ENCODE data around the gene UPF3A. TPM values are rescaled to one million over a fixed set of nuclear protein-coding genes. Genes with fewer than 3 reads are reported as not detected.
"Not testable (repeated sequence)": the region's sequence is repeated elsewhere in the genome, so short reads cannot be mapped to it uniquely, and the experiment has no call there.

Gene UPF3A
- total RNA-seq, 6 experiments from 2014 or later, result 10.6 to 24.3 (median 14.8) TPM

DNA sequence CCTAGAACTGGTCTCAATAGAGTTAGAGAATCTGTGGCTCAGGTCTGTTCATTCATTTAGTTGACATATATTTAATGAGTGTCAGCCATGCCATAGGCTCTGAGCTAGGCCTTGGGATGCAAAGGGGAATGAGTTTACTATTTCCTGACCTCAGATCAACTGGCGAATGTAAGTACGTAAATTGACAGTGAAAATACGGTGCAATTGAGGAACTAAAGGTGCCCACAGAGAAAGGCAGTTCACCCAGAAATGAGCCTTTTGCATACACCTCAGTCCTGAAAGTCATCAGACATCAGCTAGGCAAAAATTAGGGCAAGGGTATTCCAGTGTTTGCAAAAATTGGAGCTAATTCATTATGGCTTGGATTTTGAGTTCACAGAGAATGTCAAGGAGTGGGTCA is 20.6 kb upstream of the UPF3A start:
- WGBS (ENCODE audit: insufficient coverage, low coverage, low lambda C conversion rate, missing lambda C conversion rate), result 83% methylated on average over 3 of the region's 3 CpGs
- Histone ChIP-seq H3K36me3 (peaks cover 5 to 95% (median 49%) of the 10 kb centered on the region in 4 donors), H3K4me1 (no peaks in the 10 kb centered on the region), H3K27me3 (no peaks in the 10 kb centered on the region), H3K27ac (no peak overlapping the region), H3K4me3 (no peak overlapping the region), H3K9me3 (no peaks in the 10 kb centered on the region)
- TF ChIP-seq CTCF (IDR thresholded peaks at IDR 0.05) (no peak), POLR2A (IDR thresholded peaks at IDR 0.05) (no peak)
- DNase-seq (no peak), ATAC-seq (no peak)
- intact Hi-C loops (cut with DNase I), result no loop called here

GRCh38 chr13:114261328-114261965 is 20.0 kb upstream of the UPF3A start:
- Histone ChIP-seq H3K27me3 (no peaks in the 10 kb centered on the region), H3K36me3 (peaks cover 5 to 95% (median 53%) of the 10 kb centered on the region in 4 donors), H3K9me3 (no peaks in the 10 kb centered on the region), H3K27ac (no peak overlapping the region), H3K4me1 (no peaks in the 10 kb centered on the region), H3K4me3 (no peak overlapping the region)
- intact Hi-C loops (cut with DNase I), result no loop called here
- WGBS (ENCODE audit: insufficient coverage, low coverage, low lambda C conversion rate, missing lambda C conversion rate), result 79% methylated on average over 3 of the region's 3 CpGs
- no peak for TF ChIP-seq CTCF (IDR thresholded peaks at IDR 0.05)
- no peak for TF ChIP-seq POLR2A (IDR thresholded peaks at IDR 0.05)
- ATAC-seq (no peak), DNase-seq (no peak)

- H3K27me3 ChIP-seq, result no peaks in the 10 kb centered on the region
- DNase-seq, result no peak
- TF ChIP-seq CTCF (IDR thresholded peaks at IDR 0.05) (no peak), POLR2A (IDR thresholded peaks at IDR 0.05) (no peak)
- no peak overlapping the region for H3K4me3 ChIP-seq
- H3K27ac ChIP-seq, result no peak overlapping the region
- 68% methylated on average over 5 of the region's 5 CpGs for WGBS (ENCODE audit: insufficient coverage, low coverage, low lambda C conversion rate, missing lambda C conversion rate)
- no peaks in the 10 kb centered on the region for H3K4me1 ChIP-seq
- intact Hi-C loops (cut with DNase I), result no loop called here
- ATAC-seq, result no peak
- H3K9me3 ChIP-seq, result no peaks in the 10 kb centered on the region
- H3K36me3 ChIP-seq, result peaks cover 5 to 92% (median 47%) of the 10 kb centered on the region in 4 donors
Observed at GRCh38 chr13:114263578-114263977, 17.8 kb upstream of the UPF3A start.

GRCh38 chr13:114264313-114264712 is 17.1 kb upstream of the UPF3A start:
- WGBS (ENCODE audit: insufficient coverage, low coverage, low lambda C conversion rate, missing lambda C conversion rate), result 96% methylated on average over 9 of the region's 13 CpGs
- H3K27me3 ChIP-seq; H3K27ac ChIP-seq; H3K9me3 ChIP-seq; H3K4me3 ChIP-seq; DNase-seq; H3K4me1 ChIP-seq; intact Hi-C loops (cut with DNase I); ATAC-seq: not testable (repeated sequence)
- peaks cover 5 to 91% (median 49%) of the 10 kb centered on the region in 4 donors for H3K36me3 ChIP-seq

- DNase-seq (no peak), ATAC-seq (no peak)
- Histone ChIP-seq H3K4me1 (no peaks in the 10 kb centered on the region), H3K4me3 (no peak overlapping the region), H3K36me3 (peaks cover 5 to 87% (median 44%) of the 10 kb centered on the region in 4 donors), H3K27ac (no peak overlapping the region), H3K27me3 (no peaks in the 10 kb centered on the region), H3K9me3 (no peaks in the 10 kb centered on the region)
- 90% methylated on average over 8 of the region's 8 CpGs for WGBS (ENCODE audit: insufficient coverage, low coverage, low lambda C conversion rate, missing lambda C conversion rate)
- TF ChIP-seq CTCF (IDR thresholded peaks at IDR 0.05) (no peak), POLR2A (IDR thresholded peaks at IDR 0.05) (no peak)
- intact Hi-C loops (cut with DNase I), result no loop called here
Observed at GRCh38 chr13:114264886-114265611, 16.4 kb upstream of the UPF3A start.

All from right lobe of liver (tissue), 6 donors.